Activated naive CD8-positive, alpha-beta T cell treated with anti-CD3 and anti-CD28 coated beads, Interleukin-2, amount 10 ng/mL, durations not matched to agents 7 days and 5 days (primary cell): ENCODE data around the gene NUTF2. TPM values are rescaled to one million over a fixed set of nuclear protein-coding genes. Genes with fewer than 3 reads are reported as not detected.
"Not testable (repeated sequence)": the region's sequence is repeated elsewhere in the genome, so short reads cannot be mapped to it uniquely, and the experiment has no call there.

ENCODE experiments used
- ATAC-seq: fragments of 150-1000 bp; cut with Tn5 transposase; one replicate; pipeline ENCODE4 v1.10.0; 2021; ENCODE audit warnings: low read depth, moderate library complexity
- POLR2A ChIA-PET: fragments of 350-600 bp; sonication (Branson Sonifier 250); formaldehyde crosslinking; loops from one replicate; lab custom pipeline; 2021; ENCODE audit warnings: antibody characterized with exemption; lab: Charles Lee
- DNase-seq: peaks from one replicate; pipeline ENCODE4 v3.0.0; 2021
- H3K27ac Mint-ChIP-seq: one replicate; pipeline ENCODE4 v1.8.0; 2022; ENCODE audit warnings: mild to moderate bottlenecking, mixed read lengths
- H3K27me3 Mint-ChIP-seq: one replicate; pipeline ENCODE4 v1.8.0; 2022; ENCODE audit warnings: mild to moderate bottlenecking, moderate library complexity, mixed read lengths
- H3K36me3 Mint-ChIP-seq: one replicate; pipeline ENCODE4 v1.8.0; 2021; ENCODE audit warnings: mild to moderate bottlenecking, mixed read lengths
- H3K4me1 Mint-ChIP-seq: one replicate; pipeline ENCODE4 v1.8.0; 2021; ENCODE audit warnings: mixed read lengths
- H3K4me3 Mint-ChIP-seq: one replicate; pipeline ENCODE4 v1.8.0; 2022; ENCODE audit warnings: mild to moderate bottlenecking, moderate library complexity, mixed read lengths
- H3K9me3 Mint-ChIP-seq: one replicate; pipeline ENCODE4 v1.8.0; 2021; ENCODE audit warnings: mixed read lengths
- total RNA-seq, 2 experiments: library from RNA; stranded (reverse); gene quantifications; one replicate each; pipeline ENCODE4 v1.2.3, GENCODE V29; 2021

Gene NUTF2
- total RNA-seq, 2 experiments from 2014 or later, result 88.4 TPM

- no peak for DNase-seq
- peak overlapping the region; percentile 47 for H3K4me3 Mint-ChIP-seq
- no peaks in the 10 kb centered on the region for H3K27me3 Mint-ChIP-seq
- POLR2A ChIA-PET, result no interaction called here
- no peak for ATAC-seq
- peaks cover 2% of the 10 kb centered on the region for H3K36me3 Mint-ChIP-seq
- H3K4me1 Mint-ChIP-seq, result peaks cover 13% of the 10 kb centered on the region
- H3K27ac Mint-ChIP-seq, result no peak overlapping the region
- H3K9me3 Mint-ChIP-seq, result no peaks in the 10 kb centered on the region
Measured at GRCh38 chr16:67909056-67909742, 62.5 kb downstream of the NUTF2 start.

- Mint-ChIP-seq H3K27me3 (no peaks in the 10 kb centered on the region), H3K27ac (peak overlapping the region; percentile 70), H3K4me1 (peaks cover 13% of the 10 kb centered on the region), H3K9me3 (no peaks in the 10 kb centered on the region), H3K4me3 (no peak overlapping the region), H3K36me3 (peaks cover 3% of the 10 kb centered on the region)
- ATAC-seq (peak; percentile 100), DNase-seq (no peak)
- POLR2A ChIA-PET, result interaction anchor here (1.9 kb wide), 1 partner anchor 25 kb away, joined by 4 read pairs; no protein-coding TSS in a partner anchor
Measured at GRCh38 chr16:67910158-67910557, 63.4 kb downstream of the NUTF2 start.

GRCh38 chr16:67914758-67915495 lies 68.2 kb downstream of the NUTF2 start:
- no peak overlapping the region for H3K27ac Mint-ChIP-seq
- DNase-seq (no peak), ATAC-seq (no peak)
- no peaks in the 10 kb centered on the region for H3K27me3 Mint-ChIP-seq
- POLR2A ChIA-PET, result interaction anchor here (0.7 to 1.1 kb wide), 2 partner anchors 18 to 21 kb away, joined by 3 to 4 read pairs; no protein-coding TSS in a partner anchor
- peaks cover 3% of the 10 kb centered on the region for H3K36me3 Mint-ChIP-seq
- peaks cover 19% of the 10 kb centered on the region for H3K4me1 Mint-ChIP-seq
- H3K4me3 Mint-ChIP-seq, result no peak overlapping the region
- H3K9me3 Mint-ChIP-seq, result no peaks in the 10 kb centered on the region

GRCh38 chr16:67915496-67915769 lies 68.7 kb downstream of the NUTF2 start:
- H3K9me3 Mint-ChIP-seq, DNase-seq, H3K27me3 Mint-ChIP-seq, H3K4me3 Mint-ChIP-seq, ATAC-seq, H3K27ac Mint-ChIP-seq, H3K36me3 Mint-ChIP-seq: not testable (repeated sequence)
- peaks cover 15% of the 10 kb centered on the region for H3K4me1 Mint-ChIP-seq
- POLR2A ChIA-PET, result interaction anchor here (1.1 kb wide), 1 partner anchor 20 kb away, joined by 4 read pairs; no protein-coding TSS in a partner anchor

GRCh38 chr16:67915831-67916723 lies 69.3 kb downstream of the NUTF2 start:
- peaks cover 12% of the 10 kb centered on the region for H3K4me1 Mint-ChIP-seq
- DNase-seq (no peak), ATAC-seq (no peak)
- H3K9me3 Mint-ChIP-seq, result no peaks in the 10 kb centered on the region
- H3K4me3 Mint-ChIP-seq, result no peak overlapping the region
- H3K27me3 Mint-ChIP-seq, result no peaks in the 10 kb centered on the region
- H3K27ac Mint-ChIP-seq, result no peak overlapping the region
- peaks cover 3% of the 10 kb centered on the region for H3K36me3 Mint-ChIP-seq
- POLR2A ChIA-PET, result interaction anchor here (1.1 kb wide), 1 partner anchor 19 kb away, joined by 4 read pairs; no protein-coding TSS in a partner anchor

- Mint-ChIP-seq H3K36me3 (peaks cover 3% of the 10 kb centered on the region), H3K27me3 (no peaks in the 10 kb centered on the region), H3K4me1 (peaks cover 14% of the 10 kb centered on the region), H3K4me3 (no peak overlapping the region), H3K9me3 (no peaks in the 10 kb centered on the region), H3K27ac (peak overlapping the region; percentile 78)
- DNase-seq (no peak), ATAC-seq (no peak)
- POLR2A ChIA-PET, result no interaction called here
Measured at GRCh38 chr16:67917140-67917851, 70.6 kb downstream of the NUTF2 start.

GRCh38 chr16:67917852-67918236 lies 71.1 kb downstream of the NUTF2 start:
- peak; percentile 82 for ATAC-seq
- peaks cover 3% of the 10 kb centered on the region for H3K36me3 Mint-ChIP-seq
- H3K4me3 Mint-ChIP-seq, result no peak overlapping the region

GRCh38 chr16:67919622-67920221 lies 73.0 kb downstream of the NUTF2 start:
- no peak for DNase-seq
- Mint-ChIP-seq H3K4me3 (no peak overlapping the region), H3K36me3 (peaks cover 2% of the 10 kb centered on the region), H3K4me1 (peaks cover 18% of the 10 kb centered on the region), H3K27me3 (no peaks in the 10 kb centered on the region), H3K9me3 (no peaks in the 10 kb centered on the region), H3K27ac (no peak overlapping the region)
- ATAC-seq, result no peak
- POLR2A ChIA-PET, result no interaction called here

More at GRCh38 chr16:67917852-67918236, 71.1 kb downstream of the NUTF2 start:
- H3K27me3 Mint-ChIP-seq, result no peaks in the 10 kb centered on the region
- DNase-seq, result no peak
- peak overlapping the region; percentile 78 for H3K27ac Mint-ChIP-seq
- POLR2A ChIA-PET, result no interaction called here
- H3K9me3 Mint-ChIP-seq, result no peaks in the 10 kb centered on the region
- H3K4me1 Mint-ChIP-seq, result peaks cover 17% of the 10 kb centered on the region

Other genes with a start within 250 kb of the NUTF2 start
- 100 to 1,000 TPM; 199 to 203 TPM for gene CARMIL2, start 201.8 kb upstream of the NUTF2 start, total RNA-seq
- 10 to 100 TPM; 50.7 to 54.2 TPM for gene ACD, start 186.7 kb upstream of the NUTF2 start, total RNA-seq
- 10 to 100 TPM in 1 of 2 experiments, 1 to 10 TPM in 1; 9.5 to 11.1 TPM for gene PARD6A, start 186.0 kb upstream of the NUTF2 start, total RNA-seq
- gene ENKD1, start 180.2 kb upstream of the NUTF2 start, total RNA-seq, result 10 to 100 TPM in 1 of 2 experiments, 1 to 10 TPM in 1; 9.6 to 12.1 TPM
- gene C16orf86, start 180.1 kb upstream of the NUTF2 start, total RNA-seq, result 1 to 10 TPM; 5.6 to 5.8 TPM
- gene GFOD2, start 127.6 kb upstream of the NUTF2 start, total RNA-seq, result 10 to 100 TPM; 12.5 to 14.2 TPM
- gene RANBP10, start 40.4 kb upstream of the NUTF2 start, total RNA-seq, result 10 to 100 TPM; 23.1 to 23.2 TPM
- under 1 TPM in 1 of 2 experiments, not detected in 1; 0.40 TPM for gene TSNAXIP1, start 40.0 kb upstream of the NUTF2 start, total RNA-seq
- gene THAP11, start 4.6 kb upstream of the NUTF2 start, total RNA-seq, result 10 to 100 TPM; 48.1 to 50.1 TPM
- gene CENPT, start 760 bp downstream of the NUTF2 start, total RNA-seq, result 10 to 100 TPM; 84.0 to 90.7 TPM
- gene EDC4, start 26.1 kb downstream of the NUTF2 start, total RNA-seq, result 100 to 1,000 TPM; 119 to 130 TPM
- gene NRN1L, start 38.0 kb downstream of the NUTF2 start, total RNA-seq, result 1 to 10 TPM; 2.1 to 3.1 TPM
- gene PSKH1, start 46.3 kb downstream of the NUTF2 start, total RNA-seq, result 10 to 100 TPM; 22.8 to 25.6 TPM
- 1 to 10 TPM; 4.9 to 7.2 TPM for gene CTRL, start 84.9 kb downstream of the NUTF2 start, total RNA-seq
- gene PSMB10, start 89.9 kb downstream of the NUTF2 start, total RNA-seq, result 100 to 1,000 TPM; 220 to 246 TPM
- gene LCAT, start 97.2 kb downstream of the NUTF2 start, total RNA-seq, result 10 to 100 TPM; 17.6 to 23.6 TPM
- gene SLC12A4, start 121.7 kb downstream of the NUTF2 start, total RNA-seq, result 10 to 100 TPM; 43.9 to 48.7 TPM
- under 1 TPM; 0.54 to 0.64 TPM for gene DPEP3, start 133.6 kb downstream of the NUTF2 start, total RNA-seq
- gene DPEP2, start 152.6 kb downstream of the NUTF2 start, total RNA-seq, result 10 to 100 TPM; 27.5 to 28.6 TPM
- gene DPEP2NB, start 169.0 kb downstream of the NUTF2 start, total RNA-seq, result not detected
- gene DDX28, start 176.3 kb downstream of the NUTF2 start, total RNA-seq, result 10 to 100 TPM; 15.2 to 17.0 TPM
- 10 to 100 TPM; 21.1 to 25.2 TPM for gene DUS2, start 176.4 kb downstream of the NUTF2 start, total RNA-seq
- 100 to 1,000 TPM; 132 to 139 TPM for gene NFATC3, start 238.4 kb downstream of the NUTF2 start, total RNA-seq